Testis (tissue), 3 donors: ENCODE results near the gene GOLGA6L6. TPM values are rescaled to one million over a fixed set of nuclear protein-coding genes. Genes with fewer than 3 reads are reported as not detected.
"Not testable (repeated sequence)": the region's sequence is repeated elsewhere in the genome, so short reads cannot be mapped to it uniquely, and the experiment has no call there.

Experiments
- DNase-seq: peaks from one replicate; pipeline ENCODE4 v3.0.0-alpha.2; 2019
- H3K27ac ChIP-seq, 2 donors: fragments of 200-600 bp; sonication (generic); one replicate each; pipeline ENCODE4 v1.5.1; 2019
- H3K27me3 ChIP-seq: fragments of 200-600 bp; sonication (generic); one replicate; pipeline ENCODE4 v1.5.1; 2019
- H3K36me3 ChIP-seq: fragments of 200-600 bp; sonication (generic); one replicate; pipeline ENCODE4 v1.5.1; 2017; ENCODE audit warnings: low read depth; ENCODE audit errors: missing control alignments
- H3K4me1 ChIP-seq: fragments of 200-600 bp; sonication (generic); one replicate; pipeline ENCODE4 v1.5.1; 2019
- H3K4me3 ChIP-seq, 2 donors: fragments of 200-600 bp; sonication (generic); one replicate each; pipeline ENCODE4 v1.5.1; 2017 to 2019
- H3K9me3 ChIP-seq: fragments of 200-600 bp; sonication (generic); one replicate; pipeline ENCODE4 v1.5.1; 2017
- WGBS, 2 donors: methylation state at CpG; one replicate each; pipeline ENCODE4 v1.1.5; 2018; 5-methylcytosine and 5-hydroxymethylcytosine counted together
- intact Hi-C: fragments of 100-400 bp; cut with DNase I; formaldehyde crosslinking; loops from one replicate; pipeline ENCODE4 v1.15.1; 2023; ENCODE audit warnings: low total_unique reads
- polyA plus RNA-seq: library from polyadenylated mRNA; stranded (reverse); fragments of 350-450 nt; fragmentation: Illumina TruSeq; extraction: RNeasy Lipid Tissue Mini Kit (QIAGEN cat#74804); gene quantifications from one replicate; pipeline ENCODE4 v1.2.3, GENCODE V29; 2014; ENCODE audit warnings: low read depth, low replicate concordance; ENCODE audit not compliant: insufficient read depth
- small RNA-seq, 2 donors: library from RNA; depleted of rRNA; stranded (forward); fragments of <200 nt; gene quantifications; one replicate each; pipeline ENCODE3, GENCODE V24; 2016
- total RNA-seq, 2 donors: library from RNA; depleted of rRNA; stranded (reverse); fragments of >200 nt; gene quantifications; one replicate each; pipeline ENCODE4 v1.2.3, GENCODE V29; 2016

Gene GOLGA6L6
- total and polyA plus RNA-seq, 3 donors from 2014 or later: 0.50 to 2.5 (median 2.4) TPM

- H3K27ac ChIP-seq, H3K4me1 ChIP-seq, DNase-seq, H3K36me3 ChIP-seq, H3K9me3 ChIP-seq, intact Hi-C loops, H3K27me3 ChIP-seq, H3K4me3 ChIP-seq: not testable (repeated sequence)
- WGBS, 2 donors: no CpG with 5 or more reads among the region's 9 CpGs
Measured at GRCh38 chr15:20497781-20498180, 43.8 kb downstream of the GOLGA6L6 start.

GRCh38 chr15:20493035-20493434, 48.6 kb downstream of the GOLGA6L6 start:
- DNase-seq, H3K27me3 ChIP-seq, intact Hi-C loops, H3K36me3 ChIP-seq, H3K27ac ChIP-seq, H3K9me3 ChIP-seq, H3K4me3 ChIP-seq, H3K4me1 ChIP-seq: not testable (repeated sequence)
- WGBS, 2 donors: 73% methylated on average over 3 of the region's 5 CpGs; no CpG with 5 or more reads in 1 of the 2 donors

- H3K27ac ChIP-seq, DNase-seq, H3K9me3 ChIP-seq, H3K4me1 ChIP-seq, H3K27me3 ChIP-seq, intact Hi-C loops, H3K36me3 ChIP-seq, H3K4me3 ChIP-seq: not testable (repeated sequence)
- no CpG with 5 or more reads among the region's 4 CpGs for WGBS, 2 donors
Measured at GRCh38 chr15:20492598-20492997, 49.0 kb downstream of the GOLGA6L6 start.

GRCh38 chr15:20489320-20489719, 52.3 kb downstream of the GOLGA6L6 start:
- H3K4me1 ChIP-seq, H3K27ac ChIP-seq, intact Hi-C loops, H3K9me3 ChIP-seq, H3K27me3 ChIP-seq, DNase-seq, H3K36me3 ChIP-seq, H3K4me3 ChIP-seq: not testable (repeated sequence)
- WGBS, 2 donors: 80 to 96% methylated on average over 2 of the region's 4 CpGs

Small RNA genes lying within 50 kb of the gene (small RNA-seq; reads per million reads assigned to genes)
- gene RN7SL759P: 0 reads per million in 2 donors
